HUES64 (cell line): ENCODE results near the gene SAV1.

Experiments
- H3K27ac ChIP-seq: 2 replicates; pipeline ENCODE4 v1.7.0; 2013; ENCODE audit warnings: low read depth, low read length, inconsistent platforms
- H3K27me3 ChIP-seq: 2 replicates; pipeline ENCODE4 v1.6.1; 2013; ENCODE audit warnings: mild to moderate bottlenecking, low read length; ENCODE audit not compliant: insufficient read depth
- H3K36me3 ChIP-seq: 2 replicates; pipeline ENCODE4 v1.6.1; 2013; ENCODE audit warnings: mild to moderate bottlenecking, low read length; ENCODE audit not compliant: insufficient read depth
- H3K4me1 ChIP-seq: 2 replicates; pipeline ENCODE4 v1.6.1; 2013; ENCODE audit warnings: mild to moderate bottlenecking, low read length, moderate library complexity; ENCODE audit not compliant: insufficient read depth
- H3K4me3 ChIP-seq: 2 replicates; pipeline ENCODE4 v1.5.1; 2013; ENCODE audit warnings: mild to moderate bottlenecking, low read length, moderate library complexity
- H3K9ac ChIP-seq: 2 replicates; pipeline ENCODE4 v1.6.1; 2013; ENCODE audit warnings: mild to moderate bottlenecking, low read depth, low read length
- H3K9me3 ChIP-seq: 2 replicates; pipeline ENCODE4 v1.6.1; 2013; ENCODE audit warnings: low read depth, low read length; ENCODE audit not compliant: insufficient read depth
- WGBS: fragments of 150-250, 120-280 bp; methylation state at CpG from one replicate; pipeline ENCODE4 v1.1.7; 2013; ENCODE audit warnings: missing lambda C conversion rate; 5-methylcytosine and 5-hydroxymethylcytosine counted together

Gene SAV1

DNA sequence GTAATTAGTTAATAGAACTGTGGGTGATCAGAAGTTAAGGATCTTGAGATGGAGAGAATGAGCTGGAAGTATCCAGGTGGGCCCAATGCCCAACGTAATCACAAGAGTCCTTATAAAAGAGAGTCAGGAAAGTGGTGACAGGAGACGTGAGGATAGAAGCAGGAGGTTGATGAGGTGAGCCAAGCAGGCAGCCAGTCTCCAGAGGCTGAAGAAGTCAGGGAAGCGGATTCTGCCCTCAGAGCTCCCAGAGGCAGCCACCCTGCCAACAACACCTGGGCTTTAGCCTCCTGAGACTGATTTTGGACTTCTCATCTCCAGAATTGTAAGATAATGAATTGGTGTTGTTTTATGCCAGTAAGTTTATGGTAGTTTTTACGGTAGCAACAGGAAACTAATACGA is 10.1 kb upstream of the SAV1 start:
- no peak overlapping the region for H3K27ac ChIP-seq
- H3K4me3 ChIP-seq: no peak overlapping the region
- WGBS: 83% methylated on average over 5 of the region's 5 CpGs

DNA sequence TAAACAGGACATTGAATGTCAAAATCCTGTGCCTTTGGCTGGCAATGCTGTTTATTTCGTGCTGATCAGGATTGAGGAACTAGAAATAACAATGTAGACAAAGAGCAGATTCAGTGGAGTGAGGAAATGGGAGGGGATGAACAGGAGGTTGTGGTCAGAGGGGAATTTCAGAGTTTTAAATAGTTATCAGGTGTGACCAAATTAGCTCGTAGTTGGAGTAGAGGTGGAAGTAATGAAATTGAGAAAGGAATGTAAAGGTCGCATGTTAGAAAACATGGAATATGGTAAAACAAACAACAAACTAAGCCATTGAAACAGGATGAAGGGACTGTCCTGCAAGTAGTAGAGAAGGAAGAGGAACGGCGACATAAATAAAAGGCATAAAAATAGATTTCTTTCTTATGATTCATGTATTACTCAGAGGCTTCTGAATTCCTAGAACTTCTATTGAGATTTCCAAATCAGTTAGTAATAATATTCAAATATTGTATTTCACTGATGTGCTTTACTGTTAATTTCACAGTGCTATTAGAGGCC is 9.5 kb upstream of the SAV1 start:
- no peaks in the 10 kb centered on the region; the same call in none of the 2 replicates for H3K4me1 ChIP-seq

More for the DNA sequence above, 10.1 kb upstream of the SAV1 start:
- no peaks in the 10 kb centered on the region for H3K36me3 ChIP-seq
- no peaks in the 10 kb centered on the region for H3K27me3 ChIP-seq
- no peaks in the 10 kb centered on the region for H3K9me3 ChIP-seq
- no peak overlapping the region for H3K9ac ChIP-seq
- H3K4me1 ChIP-seq: no peaks in the 10 kb centered on the region; the same call in none of the 2 replicates

DNA sequence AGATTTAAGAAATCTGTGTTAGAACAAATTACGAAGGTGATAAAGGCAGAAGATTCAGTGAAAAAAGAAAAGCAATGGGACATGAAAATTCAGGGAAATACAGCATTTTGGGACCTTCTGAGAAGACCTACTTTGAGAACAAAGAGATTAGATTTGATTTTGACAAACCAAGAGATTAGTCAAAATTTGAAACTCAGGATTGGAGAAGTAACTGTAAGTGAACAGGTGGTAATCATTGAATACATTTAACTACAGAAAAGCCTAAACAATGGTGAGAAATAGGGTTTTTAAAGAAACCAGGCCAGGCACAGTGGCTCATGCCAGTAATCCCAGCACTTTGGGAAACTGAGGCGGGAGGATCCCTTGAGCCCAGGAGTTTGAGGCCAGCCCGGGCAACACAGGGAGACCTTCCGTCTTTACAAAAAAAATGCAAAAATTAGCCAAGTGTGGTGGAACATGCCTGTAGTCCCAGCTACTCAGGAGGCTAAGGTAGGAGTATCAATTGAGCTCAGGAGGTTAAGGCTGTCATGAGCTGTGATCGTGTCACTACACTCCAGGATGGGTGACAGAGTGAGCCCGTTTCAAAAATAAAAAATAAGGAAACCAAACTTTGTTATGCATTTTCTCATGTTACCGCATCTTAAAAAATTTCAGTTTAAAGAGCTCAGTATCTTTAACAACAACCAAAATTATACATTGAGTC is 8.9 kb upstream of the SAV1 start:
- H3K4me3 ChIP-seq: no peak overlapping the region
- WGBS: 89% methylated on average over 7 of the region's 7 CpGs
- no peaks in the 10 kb centered on the region; the same call in none of the 2 replicates for H3K4me1 ChIP-seq
- H3K27ac ChIP-seq: no peak overlapping the region
- no peaks in the 10 kb centered on the region for H3K9me3 ChIP-seq
- H3K9ac ChIP-seq: no peak overlapping the region
- H3K36me3 ChIP-seq: no peaks in the 10 kb centered on the region
- no peaks in the 10 kb centered on the region for H3K27me3 ChIP-seq

More for the DNA sequence above, 9.5 kb upstream of the SAV1 start:
- Histone ChIP-seq H3K4me3 (no peak overlapping the region), H3K27ac (no peak overlapping the region), H3K36me3 (no peaks in the 10 kb centered on the region), H3K9ac (no peak overlapping the region), H3K27me3 (no peaks in the 10 kb centered on the region), H3K9me3 (no peaks in the 10 kb centered on the region)
- 60% methylated on average over 3 of the region's 5 CpGs for WGBS

DNA sequence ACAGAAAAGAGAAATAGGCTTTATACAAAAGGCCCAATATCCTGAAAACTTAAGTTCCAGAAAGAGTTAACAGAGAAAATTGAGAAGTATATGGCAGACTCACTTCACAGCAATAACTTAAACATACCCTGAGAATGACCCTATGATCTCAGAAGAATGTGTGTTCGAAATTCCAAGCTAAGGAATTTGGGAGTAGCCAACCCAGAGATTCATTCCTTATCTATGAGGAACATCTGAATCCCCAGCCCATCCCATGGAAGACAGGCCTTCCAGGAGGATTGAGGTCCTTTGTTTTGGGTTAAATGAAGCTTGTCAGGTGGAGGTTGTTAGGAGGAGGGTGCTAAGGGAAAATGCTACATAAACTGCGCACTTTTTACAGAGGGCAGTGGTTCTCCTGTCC is 7.5 kb upstream of the SAV1 start:
- Histone ChIP-seq H3K27ac (no peak overlapping the region), H3K9ac (no peak overlapping the region)
- WGBS: 86% methylated on average over 2 of the region's 2 CpGs

DNA sequence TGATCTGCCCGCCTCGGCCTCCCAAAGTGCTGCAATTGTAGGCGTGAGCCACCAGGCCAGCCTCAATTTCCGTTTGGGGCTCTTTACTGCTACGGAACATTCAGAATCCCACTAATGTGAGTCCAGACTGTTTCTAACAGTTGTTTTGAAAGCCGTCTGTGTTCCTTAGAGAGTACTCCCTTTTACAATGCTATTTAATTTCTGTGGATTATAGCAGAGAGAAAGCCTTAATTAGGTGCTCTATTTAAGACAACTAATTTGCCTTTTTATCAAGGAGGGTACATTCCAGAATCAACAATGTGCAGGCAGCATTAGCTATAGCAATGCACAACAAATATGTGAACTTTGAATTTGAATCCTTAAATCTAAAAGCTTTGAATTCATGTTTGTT is 2.8 kb upstream of the SAV1 start:
- Histone ChIP-seq H3K9me3 (no peaks in the 10 kb centered on the region), H3K27me3 (no peaks in the 10 kb centered on the region), H3K4me3 (no peak overlapping the region), H3K27ac (peak overlapping the region; percentile 78; the same call in 1 of the 2 replicates), H3K9ac (no peak overlapping the region), H3K4me1 (peaks cover 37% of the 10 kb centered on the region), H3K36me3 (no peaks in the 10 kb centered on the region)
- WGBS: 91% methylated on average over 6 of the region's 6 CpGs

More for the DNA sequence above, 7.5 kb upstream of the SAV1 start:
- H3K4me3 ChIP-seq: no peak overlapping the region
- peaks cover 7% of the 10 kb centered on the region for H3K4me1 ChIP-seq
- no peaks in the 10 kb centered on the region for H3K27me3 ChIP-seq
- no peaks in the 10 kb centered on the region for H3K36me3 ChIP-seq
- no peaks in the 10 kb centered on the region for H3K9me3 ChIP-seq

DNA sequence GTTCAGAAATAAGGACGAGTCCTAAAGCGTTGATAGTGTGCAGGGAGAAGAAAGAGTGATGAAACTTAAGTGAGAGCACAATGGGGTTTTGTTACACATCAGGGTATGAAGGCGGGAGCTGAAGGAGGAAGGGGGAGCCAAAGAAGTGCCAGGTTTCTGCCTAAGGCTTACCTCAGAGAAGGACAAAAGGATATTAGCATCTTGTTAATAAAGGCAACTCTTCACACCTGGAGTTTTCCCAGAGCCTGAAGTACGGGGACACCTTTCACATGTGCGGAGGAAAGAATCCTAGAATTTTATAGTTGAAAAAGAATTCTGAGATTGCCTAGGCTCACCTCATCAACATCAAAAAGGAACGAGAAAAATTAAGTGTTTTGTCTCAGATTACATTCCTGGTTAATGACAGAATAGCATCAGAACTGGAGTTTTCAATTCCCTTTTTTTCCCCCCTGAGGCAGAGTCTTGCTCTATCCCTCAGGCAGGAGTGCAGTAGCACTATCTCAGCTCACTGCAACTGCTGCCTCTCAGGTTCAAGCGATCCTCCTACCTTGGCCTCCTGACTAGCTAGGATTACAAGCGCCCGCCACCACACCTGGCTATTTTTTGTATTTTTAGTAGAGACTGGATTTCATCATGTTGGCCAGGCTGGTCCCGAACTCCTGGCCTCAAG is 2.2 kb upstream of the SAV1 start:
- Histone ChIP-seq H3K4me3 (peak overlapping the region; percentile 85), H3K9me3 (no peaks in the 10 kb centered on the region), H3K27me3 (no peaks in the 10 kb centered on the region), H3K27ac (peak overlapping the region; percentile 78), H3K9ac (peak overlapping the region; percentile 50), H3K4me1 (peaks cover 42% of the 10 kb centered on the region), H3K36me3 (no peaks in the 10 kb centered on the region)
- WGBS: 59% methylated on average over 9 of the region's 10 CpGs

DNA sequence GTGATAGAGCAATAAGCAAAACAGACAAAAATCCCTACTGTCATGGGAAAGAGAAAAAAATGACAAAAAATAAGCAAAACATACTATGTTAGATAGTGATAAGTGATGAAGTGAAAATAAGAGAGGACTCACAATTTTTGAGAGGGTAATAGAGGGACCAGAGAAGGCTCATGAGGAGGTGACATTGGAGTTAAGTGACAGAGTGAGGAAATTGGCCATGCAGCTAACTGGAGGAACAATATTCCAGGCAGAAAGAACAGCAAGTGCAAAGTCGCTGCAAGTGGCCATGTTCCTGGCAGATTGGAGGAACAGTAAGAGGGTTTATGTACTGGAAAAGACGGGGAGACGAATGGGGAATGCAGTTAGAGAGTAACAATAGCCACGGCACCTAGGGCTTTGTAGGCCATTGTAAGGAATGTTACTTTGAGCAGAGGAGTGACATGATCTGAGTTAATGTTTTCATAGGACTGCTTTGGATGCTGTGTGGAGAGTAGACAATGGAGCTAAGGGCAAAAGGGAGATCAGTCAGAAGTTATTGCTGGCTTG is 1.4 kb upstream of the SAV1 start:
- Histone ChIP-seq H3K27ac (peak overlapping the region; percentile 78), H3K9ac (peak overlapping the region; percentile 50)

DNA sequence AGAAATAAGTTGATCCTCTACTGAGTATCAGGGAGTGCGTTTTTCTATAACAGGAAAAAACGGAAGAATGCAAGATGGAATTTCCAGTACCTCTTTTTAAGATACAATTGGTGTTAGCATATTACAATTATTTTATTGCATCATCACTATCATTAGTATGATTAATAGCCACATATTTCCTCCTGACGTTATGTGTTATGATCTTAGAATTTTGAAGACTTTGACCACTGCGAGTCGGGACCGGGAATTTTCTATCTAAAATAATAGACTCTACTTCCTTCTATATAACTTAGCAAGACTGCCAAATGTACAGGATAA is 679 bp upstream of the SAV1 start:
- Histone ChIP-seq H3K36me3 (peaks cover 10% of the 10 kb centered on the region), H3K9me3 (no peaks in the 10 kb centered on the region), H3K9ac (peak overlapping the region; percentile 92), H3K4me1 (peaks cover 42% of the 10 kb centered on the region), H3K27ac (peak overlapping the region; percentile 94), H3K4me3 (peak overlapping the region; percentile 85), H3K27me3 (no peaks in the 10 kb centered on the region)
- WGBS: 66% methylated on average over 4 of the region's 6 CpGs

More for the DNA sequence above, 1.4 kb upstream of the SAV1 start:
- Histone ChIP-seq H3K4me1 (peaks cover 42% of the 10 kb centered on the region), H3K36me3 (peaks cover 4% of the 10 kb centered on the region), H3K9me3 (no peaks in the 10 kb centered on the region), H3K27me3 (no peaks in the 10 kb centered on the region), H3K4me3 (peak overlapping the region; percentile 85)
- 64% methylated on average over 4 of the region's 4 CpGs for WGBS

DNA sequence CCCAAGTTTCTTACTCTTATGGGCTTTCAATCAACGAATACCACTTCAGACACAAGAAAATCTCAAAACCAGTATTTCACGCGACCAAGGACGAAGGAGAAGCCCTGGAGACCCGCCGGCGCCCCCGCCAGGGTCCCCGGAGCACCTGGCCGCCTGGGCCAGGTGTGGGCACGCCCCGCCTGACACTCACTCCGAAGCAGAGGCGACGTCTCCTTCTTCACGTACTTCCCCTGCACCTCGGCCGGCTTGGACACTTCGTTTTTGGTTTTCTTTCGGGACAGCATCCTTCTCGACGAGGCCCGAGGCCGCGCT is 466 bp downstream of the SAV1 start:
- H3K4me3 ChIP-seq: peak overlapping the region; percentile 85
- no peaks in the 10 kb centered on the region for H3K27me3 ChIP-seq
- peak overlapping the region; percentile 94 for H3K27ac ChIP-seq
- H3K9me3 ChIP-seq: no peaks in the 10 kb centered on the region
- H3K4me1 ChIP-seq: peaks cover 42% of the 10 kb centered on the region
- peaks cover 17% of the 10 kb centered on the region for H3K36me3 ChIP-seq
- H3K9ac ChIP-seq: peak overlapping the region; percentile 92
- 0% methylated on average over 25 of the region's 25 CpGs for WGBS

DNA sequence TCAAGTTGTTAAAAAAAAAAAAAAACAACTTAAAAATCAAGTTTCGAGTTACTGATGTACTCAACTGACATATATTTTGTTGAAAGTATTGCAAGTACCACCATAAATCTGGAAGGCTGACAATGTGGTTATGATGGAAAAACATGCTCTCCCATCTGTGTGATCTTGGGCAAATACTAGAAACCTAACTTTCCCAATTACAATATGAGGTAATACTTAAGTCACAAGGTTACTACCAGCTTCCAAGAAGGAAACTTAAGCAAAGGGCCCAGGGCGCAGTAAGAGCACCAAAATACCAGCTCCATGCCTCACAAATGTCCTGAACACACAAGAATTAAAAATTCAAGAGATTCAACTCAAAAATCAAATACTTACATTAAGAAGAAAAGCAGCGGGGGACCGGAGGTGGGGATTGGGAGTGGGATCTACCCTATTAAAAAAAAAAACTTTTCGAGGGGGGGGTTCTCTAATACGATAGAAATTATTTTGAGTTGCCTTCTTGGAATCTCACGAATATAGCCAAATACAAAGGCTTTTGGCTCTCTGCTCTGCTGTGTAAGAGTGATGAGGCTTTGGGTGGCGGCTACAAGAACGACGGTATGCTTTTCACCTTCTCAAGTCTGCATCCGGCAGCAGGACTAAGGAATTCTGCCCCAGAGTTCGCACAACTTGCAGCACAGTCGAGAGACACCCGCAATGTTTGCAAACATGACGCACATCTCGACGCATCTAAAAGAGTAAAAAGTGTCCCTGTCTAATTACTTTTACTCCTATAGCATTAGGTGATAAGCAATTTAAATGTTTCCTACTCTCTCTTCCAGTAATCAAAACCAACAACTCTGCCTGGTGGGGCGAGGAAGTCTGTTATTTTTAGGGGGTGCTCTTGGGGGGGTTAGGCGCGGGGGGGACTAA is 1.1 kb downstream of the SAV1 start:
- Histone ChIP-seq H3K9me3 (no peaks in the 10 kb centered on the region), H3K27me3 (no peaks in the 10 kb centered on the region), H3K4me1 (peaks cover 42% of the 10 kb centered on the region), H3K9ac (peak overlapping the region; percentile 92), H3K4me3 (peak overlapping the region; percentile 85), H3K27ac (peak overlapping the region; percentile 94), H3K36me3 (peaks cover 21% of the 10 kb centered on the region)
- under 1% methylated on average over 15 of the region's 20 CpGs for WGBS
